Skeletal muscle tissue (tissue), 4 donors: ENCODE measurements around the gene KLHL33. TPM values are rescaled to one million over a fixed set of nuclear protein-coding genes. Genes with fewer than 3 reads are reported as not detected.

Source experiments
- H3K27ac ChIP-seq: one replicate; pipeline ENCODE4 v1.7.0; 2013; ENCODE audit warnings: mild to moderate bottlenecking, low read depth, low read length, inconsistent platforms
- H3K27me3 ChIP-seq, 3 donors: one replicate each; pipeline ENCODE4 v1.7.0; 2013; ENCODE audit warnings: low read length in 3 of 3; ENCODE audit not compliant: control insufficient read depth in 3 of 3, insufficient read depth in 3 of 3
- H3K36me3 ChIP-seq, 3 donors: one replicate each; pipeline ENCODE4 v1.7.0; 2013; ENCODE audit warnings: low read length in 3 of 3; ENCODE audit not compliant: control insufficient read depth in 3 of 3, insufficient read depth in 3 of 3
- H3K4me1 ChIP-seq, 3 donors: one replicate each; pipeline ENCODE4 v1.7.0; 2013; ENCODE audit warnings: low read length in 3 of 3, mild to moderate bottlenecking in 3 of 3; ENCODE audit not compliant: control insufficient read depth in 3 of 3, insufficient read depth in 3 of 3
- H3K4me3 ChIP-seq, 3 donors: one replicate each; pipeline ENCODE4 v1.7.0; 2013; ENCODE audit warnings: low read length in 3 of 3
- H3K9ac ChIP-seq, 3 donors: one replicate each; pipeline ENCODE4 v1.7.0; 2013; ENCODE audit warnings: low read length in 3 of 3, mild to moderate bottlenecking in 3 of 3, moderate library complexity in 2 of 3, low read depth in 1 of 3
- H3K9me3 ChIP-seq, 3 donors: one replicate each; pipeline ENCODE4 v1.7.0; 2013; ENCODE audit warnings: low read length in 3 of 3; ENCODE audit not compliant: control insufficient read depth in 3 of 3
- total RNA-seq: library from RNA; depleted of rRNA; stranded (reverse); fragments of >200 nt; gene quantifications from one replicate; pipeline ENCODE4 v1.2.3, GENCODE V29; 2014
- donor health status: Osteomylitis.

KLHL33 gene, protein sequence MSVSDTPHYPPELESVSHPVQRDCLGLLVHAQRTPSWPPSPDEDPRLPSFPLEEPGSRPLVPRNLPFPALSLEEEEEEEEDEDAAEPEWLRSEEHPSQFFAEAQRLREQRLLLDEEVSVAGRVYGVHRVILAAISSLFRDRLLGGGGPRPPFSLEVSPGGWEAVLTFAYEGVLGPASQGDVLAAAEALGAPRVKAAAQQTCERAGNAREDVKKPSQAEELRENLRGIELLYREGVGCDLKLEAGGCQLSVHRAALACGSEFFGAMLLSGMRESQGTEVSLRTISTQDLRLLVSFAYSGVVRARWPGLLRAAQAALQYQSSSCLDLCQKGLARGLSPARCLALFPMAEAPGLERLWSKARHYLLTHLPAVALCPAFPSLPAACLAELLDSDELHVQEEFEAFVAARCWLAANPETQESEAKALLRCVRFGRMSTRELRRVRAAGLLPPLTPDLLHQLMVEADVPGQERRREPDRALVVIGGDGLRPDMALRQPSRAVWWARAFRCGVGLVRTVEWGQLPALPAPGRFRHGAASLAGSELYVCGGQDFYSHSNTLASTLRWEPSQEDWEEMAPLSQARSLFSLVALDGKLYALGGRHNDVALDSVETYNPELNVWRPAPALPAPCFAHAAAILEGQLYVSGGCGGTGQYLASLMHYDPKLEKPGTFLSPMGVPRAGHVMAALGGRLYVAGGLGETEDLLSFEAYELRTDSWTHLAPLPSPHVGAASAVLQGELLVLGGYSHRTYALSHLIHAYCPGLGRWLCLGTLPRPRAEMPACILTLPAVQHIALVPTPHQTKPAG
- total RNA-seq: 2.1 TPM

DNA sequence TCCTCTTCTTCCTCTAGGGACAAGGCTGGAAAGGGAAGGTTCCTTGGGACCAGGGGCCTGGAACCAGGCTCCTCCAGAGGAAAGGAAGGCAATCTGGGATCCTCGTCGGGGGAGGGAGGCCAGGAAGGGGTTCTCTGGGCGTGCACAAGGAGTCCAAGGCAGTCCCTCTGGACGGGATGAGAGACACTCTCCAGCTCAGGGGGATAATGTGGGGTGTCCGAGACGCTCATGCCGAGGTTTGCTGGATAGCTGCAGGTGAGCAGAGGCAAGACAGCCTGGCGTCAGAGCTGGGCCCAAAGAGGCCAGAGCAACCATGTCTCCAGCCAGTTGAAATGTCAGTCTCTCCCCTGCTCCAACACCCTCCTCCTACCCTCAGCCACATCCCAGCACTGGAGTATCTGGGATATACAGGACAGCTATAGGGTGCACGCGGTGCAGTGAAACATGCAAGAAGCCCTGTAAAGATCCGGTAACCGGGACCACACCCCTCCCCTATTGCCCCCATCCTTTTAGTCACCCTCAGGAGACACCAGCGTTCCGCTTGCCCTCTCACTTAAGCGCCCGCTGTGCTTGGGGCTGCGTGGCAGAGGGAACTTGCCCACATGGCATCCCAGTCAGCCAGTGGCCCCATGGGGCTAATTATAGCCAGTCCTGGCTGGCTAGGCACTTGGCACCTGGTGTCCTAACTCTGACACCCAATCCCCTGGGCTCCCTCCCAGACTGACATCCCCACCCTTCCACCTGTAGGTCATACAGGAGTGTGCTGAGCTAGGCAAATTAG lies at the start of gene KLHL33:
Gene KLHL33 (minus strand): TSS at position 585 of the 781 bp plus-strand sequence. CDS start 355 bp downstream, at position 230.
- Histone ChIP-seq H3K9ac (peak within 1 kb of the TSS; percentile 83 to 97 (median 96)), H3K4me1 (peaks cover 34 to 53% (median 42%) of the 10 kb centered on the region in 3 donors), H3K9me3 (no peaks in the 10 kb centered on the region), H3K36me3 (peaks cover 0 to 2% (median 2%) of the 10 kb centered on the region in 3 donors), H3K27me3 (no peaks in the 10 kb centered on the region), H3K27ac (peak within 1 kb of the TSS; percentile 79), H3K4me3 (peak within 1 kb of the TSS; percentile 79 to 93 (median 89))

DNA sequence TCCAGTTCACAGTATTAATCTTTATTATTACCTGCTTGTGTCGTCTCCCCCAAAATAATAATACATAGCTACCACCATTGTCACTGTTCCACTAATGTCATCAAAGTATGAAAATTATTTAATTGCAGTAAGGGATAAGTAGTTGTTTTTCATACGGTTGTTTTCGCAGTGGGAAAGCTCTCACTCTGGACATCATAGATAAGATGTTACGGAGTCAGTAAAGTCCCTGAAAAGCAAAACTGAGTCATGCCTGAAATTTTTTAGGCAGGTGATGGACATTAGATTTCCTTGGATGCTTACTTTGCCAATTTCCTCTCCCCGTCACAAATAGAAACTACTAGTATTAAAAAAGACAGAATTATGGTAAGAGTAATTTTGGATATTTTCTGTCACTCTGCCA lies 46.4 kb upstream of the KLHL33 start:
- no peaks in the 10 kb centered on the region for H3K9me3 ChIP-seq
- H3K4me3 ChIP-seq: no peak overlapping the region
- H3K27ac ChIP-seq: no peak overlapping the region
- H3K4me1 ChIP-seq: peaks cover 0 to under 1% (median 0%) of the 10 kb centered on the region in 3 donors
- no peaks in the 10 kb centered on the region for H3K27me3 ChIP-seq
- no peak overlapping the region for H3K9ac ChIP-seq
- no peaks in the 10 kb centered on the region for H3K36me3 ChIP-seq

DNA sequence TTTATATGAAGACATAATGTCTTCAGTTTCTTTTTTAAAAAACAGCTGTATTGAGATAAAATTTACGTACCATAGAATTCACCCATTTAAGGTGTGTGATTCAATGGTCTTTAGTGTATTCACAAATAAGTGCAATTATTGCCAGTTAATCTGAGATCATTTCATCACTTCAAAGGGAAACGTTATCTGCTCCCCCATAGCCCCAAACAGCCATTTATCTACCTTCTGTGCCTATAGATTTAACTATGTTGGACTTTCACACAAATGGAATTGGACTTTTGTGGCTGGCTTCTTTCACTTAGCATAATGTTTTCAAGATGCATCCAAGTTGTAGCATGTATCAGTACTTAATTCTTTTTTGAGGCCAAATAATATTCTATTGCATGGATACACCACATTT lies 42.9 kb upstream of the KLHL33 start:
- H3K4me1 ChIP-seq: peaks cover 0 to 3% (median 0%) of the 10 kb centered on the region in 3 donors
- H3K9ac ChIP-seq: no peak overlapping the region
- no peaks in the 10 kb centered on the region for H3K27me3 ChIP-seq
- H3K9me3 ChIP-seq: no peaks in the 10 kb centered on the region
- H3K27ac ChIP-seq: no peak overlapping the region
- H3K36me3 ChIP-seq: peaks cover 2 to 21% (median 12%) of the 10 kb centered on the region in 3 donors
- no peak overlapping the region for H3K4me3 ChIP-seq

DNA sequence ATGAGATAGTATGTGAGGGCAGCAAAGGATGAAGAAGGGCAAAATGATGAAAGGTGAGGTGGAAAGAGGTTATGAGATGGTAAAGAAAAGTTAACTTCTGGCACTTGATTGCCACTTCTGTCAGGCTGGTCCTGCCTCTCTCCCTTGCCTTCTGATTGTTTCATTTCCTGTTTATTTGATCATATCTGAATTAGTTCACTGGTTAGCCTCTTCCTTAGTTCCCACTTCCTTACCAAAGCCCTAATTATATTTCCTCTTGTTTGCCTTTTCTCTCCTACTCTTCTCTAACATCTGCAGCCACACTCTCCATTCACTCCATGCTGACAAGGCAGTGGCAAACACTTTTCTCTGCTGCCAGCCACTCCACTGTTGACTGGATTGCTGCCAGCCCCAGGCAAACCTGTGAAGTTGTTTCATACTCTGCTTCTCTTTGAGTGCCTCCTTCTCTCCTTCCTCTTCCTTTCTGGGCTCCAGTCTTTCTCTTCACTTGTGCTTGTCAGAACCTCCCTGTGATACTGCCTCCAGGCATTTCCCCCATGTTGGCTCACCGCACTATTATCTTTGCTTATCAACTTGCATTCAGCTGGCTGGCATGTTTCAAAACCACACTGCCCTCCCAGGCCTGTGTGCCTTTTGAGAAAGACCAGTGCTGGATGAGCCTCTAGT lies 41.4 kb upstream of the KLHL33 start:
- Histone ChIP-seq H3K4me1 (peaks cover 0 to 3% (median 0%) of the 10 kb centered on the region in 3 donors), H3K27ac (peak overlapping the region; percentile 6), H3K9me3 (no peaks in the 10 kb centered on the region), H3K27me3 (no peaks in the 10 kb centered on the region), H3K4me3 (no peak overlapping the region), H3K9ac (no peak overlapping the region), H3K36me3 (peaks cover 2 to 21% (median 12%) of the 10 kb centered on the region in 3 donors)

DNA sequence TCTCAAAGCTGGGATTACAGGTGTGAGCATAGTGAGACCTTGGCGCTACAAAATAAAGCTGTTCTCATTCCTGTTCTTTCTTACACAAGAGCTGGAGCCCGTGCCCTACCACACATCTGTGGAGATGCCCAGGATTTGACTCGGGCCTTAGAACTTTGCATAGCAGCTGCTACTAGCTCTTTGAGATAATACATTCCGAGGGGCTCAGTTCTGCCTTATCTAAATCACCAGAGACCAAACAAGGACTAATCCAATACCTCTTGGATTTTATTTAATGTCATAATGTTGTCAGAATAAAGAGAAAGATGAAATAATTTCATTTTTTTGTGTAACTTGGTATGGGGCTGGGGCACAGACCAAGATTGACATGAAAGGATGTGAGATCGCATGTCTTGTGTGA lies 40.8 kb upstream of the KLHL33 start:
- Histone ChIP-seq H3K36me3 (peaks cover 2 to 21% (median 12%) of the 10 kb centered on the region in 3 donors), H3K27ac (peak overlapping the region; percentile 6), H3K27me3 (no peaks in the 10 kb centered on the region), H3K9ac (no peak overlapping the region), H3K9me3 (no peaks in the 10 kb centered on the region), H3K4me3 (no peak overlapping the region), H3K4me1 (peaks cover 0 to 3% (median 0%) of the 10 kb centered on the region in 3 donors)

DNA sequence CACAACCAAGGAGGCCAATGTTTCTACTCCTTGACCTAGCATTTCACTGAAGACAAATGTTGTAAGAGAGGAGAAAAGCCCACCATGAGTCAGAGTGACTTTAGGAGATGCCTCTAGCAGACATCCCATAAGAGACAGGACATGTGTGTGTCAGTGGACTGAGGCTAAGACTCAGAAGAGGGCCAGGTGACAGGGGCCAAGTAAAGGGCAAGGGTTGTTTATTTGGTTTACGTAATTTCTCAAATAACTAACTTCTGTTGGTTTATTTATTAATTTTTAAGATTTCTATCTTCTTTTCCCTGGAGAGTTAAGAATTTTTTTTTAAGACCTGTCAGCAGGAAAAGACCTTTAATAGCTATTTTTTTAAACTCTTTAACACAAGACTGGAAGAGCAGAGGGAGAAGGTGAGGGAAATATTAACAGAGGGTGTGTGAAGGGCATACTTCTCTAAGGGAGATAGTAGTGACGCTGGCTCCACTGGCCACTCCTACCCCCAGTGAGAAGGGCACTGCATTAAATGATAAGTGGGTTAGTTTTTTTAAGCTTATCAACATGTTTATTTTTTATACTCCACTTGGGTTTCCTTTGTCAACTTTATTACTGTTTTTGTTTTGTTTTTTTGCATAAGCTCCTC lies 36.7 kb upstream of the KLHL33 start:
- H3K9ac ChIP-seq: no peak overlapping the region
- H3K9me3 ChIP-seq: no peaks in the 10 kb centered on the region
- H3K4me3 ChIP-seq: no peak overlapping the region
- H3K27ac ChIP-seq: no peak overlapping the region
- H3K4me1 ChIP-seq: peaks cover 14 to 22% (median 20%) of the 10 kb centered on the region in 3 donors
- H3K36me3 ChIP-seq: peaks cover 2 to 21% (median 12%) of the 10 kb centered on the region in 3 donors
- no peaks in the 10 kb centered on the region for H3K27me3 ChIP-seq

DNA sequence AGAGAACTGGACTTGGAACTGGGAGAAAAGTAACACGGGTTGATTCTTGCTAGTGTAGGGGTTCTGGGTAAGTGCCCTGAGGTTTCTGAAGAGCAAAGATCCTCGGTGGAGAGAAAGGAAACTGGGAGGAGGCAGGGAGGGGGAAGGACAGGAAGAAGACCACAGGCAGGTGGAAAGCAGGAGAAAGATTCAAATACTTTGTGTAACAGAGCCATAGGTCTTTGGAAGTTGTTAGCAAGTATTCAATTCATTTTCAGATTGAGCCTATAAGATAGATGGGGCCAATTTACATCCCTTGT lies 34.6 kb upstream of the KLHL33 start:
- Histone ChIP-seq H3K36me3 (peaks cover 0 to 7% (median 7%) of the 10 kb centered on the region in 3 donors), H3K4me1 (peaks cover 14 to 20% (median 18%) of the 10 kb centered on the region in 3 donors), H3K9ac (no peak overlapping the region), H3K27me3 (no peaks in the 10 kb centered on the region), H3K4me3 (peak overlapping the region; percentile 83 to 92 (median 91)), H3K9me3 (no peaks in the 10 kb centered on the region), H3K27ac (peak overlapping the region; percentile 77)

DNA sequence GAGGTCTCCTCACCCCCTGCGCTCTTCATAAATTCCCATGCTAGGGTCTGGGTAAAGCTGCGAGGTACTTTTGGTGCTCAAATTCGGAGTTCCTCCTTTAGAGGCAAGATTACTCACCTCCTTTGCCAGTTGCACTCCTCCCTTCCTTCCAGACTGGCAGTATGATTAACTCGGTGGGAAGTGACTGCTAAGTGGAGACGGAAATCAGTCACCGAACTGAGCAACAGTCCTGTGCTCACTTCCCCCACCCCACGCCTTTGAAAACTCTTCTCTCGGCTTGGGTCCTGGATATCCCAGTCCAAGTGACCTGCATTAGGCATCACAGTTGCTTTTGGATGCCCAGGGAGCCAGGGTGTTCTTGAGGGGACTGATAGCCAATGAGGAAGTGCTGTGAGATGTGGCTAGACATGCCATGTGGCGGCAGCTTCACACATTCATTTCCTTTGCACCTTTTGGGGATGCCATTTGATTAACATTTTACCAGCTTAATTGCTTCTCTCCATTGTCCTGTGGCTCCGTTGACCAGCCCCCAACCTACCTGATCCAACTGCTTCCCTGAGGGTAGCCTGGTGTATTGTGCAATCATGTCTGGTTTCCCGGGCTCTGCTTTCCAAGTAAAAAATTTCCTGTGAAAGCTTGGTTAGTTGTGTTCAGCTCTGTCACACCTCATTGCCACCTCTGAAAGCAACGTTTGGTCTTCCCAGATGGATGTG lies 34.1 kb upstream of the KLHL33 start:
- Histone ChIP-seq H3K4me1 (peaks cover 14 to 20% (median 18%) of the 10 kb centered on the region in 3 donors), H3K9me3 (no peaks in the 10 kb centered on the region), H3K9ac (peak overlapping the region; percentile 79 to 87 (median 86))

More for the DNA sequence above, 34.1 kb upstream of the KLHL33 start:
- Histone ChIP-seq H3K4me3 (peak overlapping the region; percentile 83 to 92 (median 91)), H3K27ac (peak overlapping the region; percentile 77), H3K36me3 (peaks cover 0 to 5% (median 2%) of the 10 kb centered on the region in 3 donors), H3K27me3 (no peaks in the 10 kb centered on the region)
